HCT116 (cell line): Measurements from ENCODE around the gene PDIK1L. TPM values are rescaled to one million over a fixed set of nuclear protein-coding genes. Genes with fewer than 3 reads are reported as not detected.

Experiments
- ATAC-seq: fragments of 200-7000 bp; cut with Tn5 transposase; 2 replicates; pipeline ENCODE4 v1.9.1; 2020; ENCODE audit warnings: mild to moderate bottlenecking, moderate library complexity
- BruUV-seq: library from RNA; stranded (reverse); fragments of 400-500 nt; replicated peaks from 2 replicates; lab custom pipeline; 2021; lab: Mats Ljungman, UMichigan
- CTCF ChIA-PET: fragments of 300-600 bp; sonication (Branson Sonifier 250); formaldehyde crosslinking; loops from one replicate; lab custom pipeline; 2021; ENCODE audit warnings: antibody characterized with exemption; lab: Charles Lee
- POLR2A ChIA-PET: fragments of 300-600, 350-600 bp; sonication (Branson Sonifier 250); formaldehyde crosslinking; loops from one replicate; lab custom pipeline; 2021; ENCODE audit warnings: antibody characterized with exemption; lab: Charles Lee
- RAD21 ChIA-PET, 2 experiments: fragments of 300-600 bp; sonication (Branson Sonifier 250); formaldehyde crosslinking; loops; one replicate each; lab custom pipeline; 2023; ENCODE audit warnings: low total read pairs in 2 of 2; ENCODE audit not compliant: uncharacterized antibody in 2 of 2, unreplicated experiment in 2 of 2, low non-redundant PET in 1 of 2; lab: Charles Lee
- DNase-seq: peaks from one replicate; pipeline ENCODE4 v3.0.0-alpha.2; 2010; ENCODE audit warnings: low read depth, low spot score
- H2AFZ ChIP-seq: fragments of 200-600 bp; shearing (Covaris generic), sonication (generic); 2 replicates; pipeline ENCODE4 v1.6.1; 2017; ENCODE audit warnings: low read depth, mixed run types, mixed read lengths, antibody characterized with exemption, low read length; ENCODE audit not compliant: poor library complexity, severe bottlenecking
- H3K27ac ChIP-seq: 2 replicates; pipeline ENCODE4 v1.5.1; 2012; ENCODE audit warnings: low read depth, low read length
- H3K27me3 ChIP-seq: fragments of 200-600 bp; sonication (generic); 2 replicates; pipeline ENCODE4 v1.6.1; 2016; ENCODE audit warnings: mixed run types, low read length, mixed read lengths; ENCODE audit not compliant: insufficient read depth
- H3K36me3 ChIP-seq, 2 experiments: fragments of 200-500 bp in 1 of 2; fragments of 200-600 bp in 1 of 2; sonication (Bioruptor generic) in 1 of 2; sonication (generic) in 1 of 2; 2 replicates each; pipeline versions ENCODE4 v1.5.1 to v1.6.1; 2014 to 2016; ENCODE audit warnings: low read length in 2 of 2, inconsistent platforms in 1 of 2, mixed read lengths in 1 of 2, mixed run types in 1 of 2; ENCODE audit not compliant: insufficient read depth in 2 of 2, control insufficient read depth in 1 of 2
- H3K4me1 ChIP-seq, 2 experiments: fragments of 200-600 bp in 1 of 2; sonication (generic) in 1 of 2; 2 replicates each; pipeline versions ENCODE4 v1.5.1 to v1.6.1; 2012 to 2017; ENCODE audit warnings: low read length in 2 of 2, inconsistent platforms in 1 of 2, mild to moderate bottlenecking in 1 of 2, mixed read lengths in 1 of 2, mixed run types in 1 of 2, moderate library complexity in 1 of 2; ENCODE audit not compliant: insufficient read depth in 2 of 2, control insufficient read depth in 1 of 2
- H3K4me2 ChIP-seq: fragments of 200-600 bp; sonication (generic); 2 replicates; pipeline ENCODE4 v1.6.1; 2017; ENCODE audit warnings: mixed run types, low read length, mixed read lengths
- H3K4me3 ChIP-seq, 2 experiments: fragments of 200-600 bp in 1 of 2; sonication (generic) in 1 of 2; replicated peaks in 1 of 2; 2 replicates each; pipeline ENCODE4 v1.5.1; 2011 to 2016; ENCODE audit warnings: low read length in 2 of 2, control low read depth in 1 of 2, low read depth in 1 of 2, mild to moderate bottlenecking in 1 of 2, mixed read lengths in 1 of 2, mixed run types in 1 of 2
- H3K79me2 ChIP-seq: fragments of 200-600 bp; sonication (generic); 2 replicates; pipeline ENCODE4 v1.6.1; 2017; ENCODE audit warnings: mild to moderate bottlenecking, mixed run types, low read length, moderate library complexity, mixed read lengths; ENCODE audit not compliant: insufficient read depth
- H3K9ac ChIP-seq: fragments of 200-600 bp; sonication (generic); 2 replicates; pipeline ENCODE4 v1.6.1; 2016; ENCODE audit warnings: low read length, mixed read lengths
- H3K9me2 ChIP-seq: fragments of 200-600 bp; sonication (generic), shearing (Covaris generic); 2 replicates; pipeline ENCODE4 v1.6.1; 2017; ENCODE audit warnings: mixed run types, mild to moderate bottlenecking, moderate library complexity; ENCODE audit not compliant: insufficient read depth
- H3K9me3 ChIP-seq, 2 experiments: fragments of 200-500 bp in 1 of 2; fragments of 200-600 bp in 1 of 2; sonication (Bioruptor generic) in 1 of 2; sonication (generic) in 1 of 2; 2 replicates each; pipeline ENCODE4 v1.6.1; 2014 to 2017; ENCODE audit warnings: low read length in 2 of 2, mixed read lengths in 2 of 2, inconsistent platforms in 1 of 2, low read depth in 1 of 2, mild to moderate bottlenecking in 1 of 2, mixed run types in 1 of 2, moderate library complexity in 1 of 2; ENCODE audit not compliant: control insufficient read depth in 1 of 2, insufficient read depth in 1 of 2
- H4K20me1 ChIP-seq: fragments of 200-600 bp; sonication (generic), shearing (Covaris generic); 2 replicates; pipeline ENCODE4 v1.6.1; 2017; ENCODE audit warnings: mixed run types, mild to moderate bottlenecking, moderate library complexity; ENCODE audit not compliant: insufficient read depth
- ATF3 ChIP-seq: IDR thresholded peaks from 2 replicates; pipeline ENCODE4 v1.6.1; 2012
- CBX3 ChIP-seq: IDR thresholded peaks from 2 replicates; pipeline ENCODE4 v1.6.1; 2012; ENCODE audit warnings: low read depth
- CTCF ChIP-seq, 3 experiments: fragments of 200-600 bp in 1 of 3; sonication (generic) in 1 of 3; IDR thresholded peaks in 2 of 3; conservative IDR thresholded peaks in 1 of 3; 2 replicates each; pipeline ENCODE4 v1.5.1; 2012 to 2017; ENCODE audit warnings: low read depth in 2 of 3, low read length in 2 of 3, antibody characterized with exemption in 1 of 3, borderline replicate concordance in 1 of 3, control low read depth in 1 of 3, mild to moderate bottlenecking in 1 of 3, mixed read lengths in 1 of 3, mixed run types in 1 of 3, moderate library complexity in 1 of 3; ENCODE audit not compliant: insufficient read depth in 1 of 3
- EGR1 ChIP-seq: IDR thresholded peaks from 2 replicates; pipeline ENCODE4 v1.6.1; 2012; ENCODE audit warnings: low read depth
- ELF1 ChIP-seq: IDR thresholded peaks from 2 replicates; pipeline ENCODE4 v1.6.1; 2012; ENCODE audit warnings: low read depth, borderline replicate concordance
- EZH2phosphoT487 ChIP-seq: fragments of 200-600 bp; IDR thresholded peaks from 2 replicates; pipeline ENCODE4 v1.6.1; 2018; ENCODE audit warnings: antibody characterized with exemption, borderline replicate concordance
- FOSL1 ChIP-seq: IDR thresholded peaks from 2 replicates; pipeline ENCODE4 v1.6.1; 2012; ENCODE audit warnings: low read depth
- JUND ChIP-seq: IDR thresholded peaks from 2 replicates; pipeline ENCODE4 v1.6.1; 2012
- MAX ChIP-seq: IDR thresholded peaks from 2 replicates; pipeline ENCODE4 v1.6.1; 2012
- POLR2A ChIP-seq: IDR thresholded peaks from 2 replicates; pipeline ENCODE4 v1.7.0; 2011; ENCODE audit warnings: borderline replicate concordance; ENCODE audit not compliant: insufficient read depth, insufficient read length; ENCODE audit errors: extremely low read depth
- RAD21 ChIP-seq: IDR thresholded peaks from 2 replicates; pipeline ENCODE4 v1.6.1; 2012; ENCODE audit warnings: low read depth, mild to moderate bottlenecking
- SIN3A ChIP-seq: IDR thresholded peaks from 2 replicates; pipeline ENCODE4 v1.6.1; 2012; ENCODE audit warnings: low read depth
- SP1 ChIP-seq: IDR thresholded peaks from 2 replicates; pipeline ENCODE4 v1.6.1; 2012; ENCODE audit warnings: low read depth
- TCF7L2 ChIP-seq: IDR thresholded peaks from 2 replicates; pipeline ENCODE4 v1.7.0; 2011; ENCODE audit warnings: borderline replicate concordance, inconsistent platforms; ENCODE audit not compliant: insufficient read depth, insufficient read length; ENCODE audit errors: extremely low read depth
- ZBTB33 ChIP-seq: IDR thresholded peaks from 2 replicates; pipeline ENCODE4 v1.6.1; 2011; ENCODE audit warnings: mild to moderate bottlenecking, low read length, moderate library complexity; ENCODE audit not compliant: insufficient replicate concordance; ENCODE audit errors: extremely low read depth
- ZFX ChIP-seq: fragments of 450-650 bp; IDR thresholded peaks from 2 replicates; pipeline ENCODE4 v1.6.1; 2017
- ZNF274 ChIP-seq: fragments of 200-500 bp; sonication (Bioruptor generic); IDR thresholded peaks from 2 replicates; pipeline ENCODE4 v1.6.1; 2014; ENCODE audit warnings: mild to moderate bottlenecking, low read depth, low read length, inconsistent platforms
- intact Hi-C: fragments of 100-400 bp; cut with micrococcal nuclease; formaldehyde crosslinking; loops from 2 replicates; pipeline ENCODE4 v1.10.0; 2022
- total RNA-seq: library from RNA; stranded (reverse); gene quantifications from one replicate; pipeline ENCODE4 v1.2.1, GENCODE V29; 2021; ENCODE audit not compliant: unreplicated experiment

PDIK1L gene
- total RNA-seq, 1 experiment from 2014 or later = 8.8 TPM

GRCh38 chr1:26094677-26095383 is 16.8 kb upstream of the PDIK1L start:
- no TSS peak for BruUV-seq
- H2AFZ ChIP-seq = no peak overlapping the region
- H3K4me3 ChIP-seq = no peak overlapping the region
- no peaks in the 10 kb centered on the region for H3K9me2 ChIP-seq
- ChIA-PET RAD21 (no interaction called here), POLR2A (no interaction called here), CTCF (no interaction called here)
- no peaks in the 10 kb centered on the region for H3K9me3 ChIP-seq
- no peak for ATAC-seq
- intact Hi-C loops = no loop called here
- H4K20me1 ChIP-seq = no peaks in the 10 kb centered on the region
- no peaks in the 10 kb centered on the region for H3K27me3 ChIP-seq
- no peak for DNase-seq
- no peaks in the 10 kb centered on the region for H3K36me3 ChIP-seq
- H3K27ac ChIP-seq = no peak overlapping the region
- H3K4me1 ChIP-seq = no peaks in the 10 kb centered on the region
- no peaks in the 10 kb centered on the region for H3K79me2 ChIP-seq
- no peak overlapping the region for H3K4me2 ChIP-seq
- H3K9ac ChIP-seq = no peak overlapping the region
- TF ChIP-seq TCF7L2 = no peak

GRCh38 chr1:26096471-26096870 is 15.2 kb upstream of the PDIK1L start:
- ATAC-seq (no peak), DNase-seq (no peak)
- no peaks in the 10 kb centered on the region for H3K9me2 ChIP-seq
- no TSS peak for BruUV-seq
- H3K27me3 ChIP-seq = no peaks in the 10 kb centered on the region
- no peaks in the 10 kb centered on the region for H3K4me1 ChIP-seq
- intact Hi-C loops = no loop called here
- H3K4me3 ChIP-seq = no peak overlapping the region
- CTCF ChIA-PET = no interaction called here
- no peak overlapping the region for H3K27ac ChIP-seq
- RAD21 ChIA-PET = no interaction called here
- H3K79me2 ChIP-seq = no peaks in the 10 kb centered on the region
- POLR2A ChIA-PET = no interaction called here
- TF ChIP-seq FOSL1 = no peak
- TF ChIP-seq ZNF274 = no peak
- no peak for TF ChIP-seq ZFX
- no peak for TF ChIP-seq SP1
- no peak for TF ChIP-seq CBX3
- no peak for TF ChIP-seq JUND
- TF ChIP-seq ELF1 = no peak
- TF ChIP-seq SIN3A = no peak
- TF ChIP-seq ATF3 = no peak
- no peak for TF ChIP-seq RAD21
- TF ChIP-seq EZH2phosphoT487 = no peak
- TF ChIP-seq ZBTB33 = no peak
- no peak for TF ChIP-seq CTCF (IDR thresholded peaks at IDR 0.05 in 2 of 3, conservative IDR thresholded peaks at IDR 0.05 in 1 of 3; ENCODE audit: borderline replicate concordance in 1 of 3, insufficient read depth in 1 of 3, low read depth in 2 of 3, low read length in 2 of 3)
- TF ChIP-seq POLR2A = no peak
- no peak for TF ChIP-seq MAX
- no peak for TF ChIP-seq EGR1
- TF ChIP-seq, all 23 proteins: peak for 0
- Histone ChIP-seq H3K4me2 (no peak overlapping the region), H3K9me3 (no peaks in the 10 kb centered on the region), H4K20me1 (no peaks in the 10 kb centered on the region), H3K36me3 (no peaks in the 10 kb centered on the region), H2AFZ (no peak overlapping the region), H3K9ac (no peak overlapping the region)
